Measurements from ENCODE around the gene ARHGDIA.

Gene ARHGDIA

GRCh38 chr17:81913394-81914102 lies 42.4 kb upstream of the ARHGDIA start:
- H3K27ac ChIP-seq = no peak overlapping the region
- no peak for TF ChIP-seq ZFX (IDR thresholded peaks at IDR 0.05)
- no peak for TF ChIP-seq CTCF (conservative IDR thresholded peaks at IDR 0.05)

- TF ChIP-seq CTCF (conservative IDR thresholded peaks at IDR 0.05) (no peak), ZFX (IDR thresholded peaks at IDR 0.05) (no peak)
- peak overlapping the region; percentile 57 for H3K27ac ChIP-seq
Measured at GRCh38 chr17:81912441-81913309, 41.5 kb upstream of the ARHGDIA start.

DNA sequence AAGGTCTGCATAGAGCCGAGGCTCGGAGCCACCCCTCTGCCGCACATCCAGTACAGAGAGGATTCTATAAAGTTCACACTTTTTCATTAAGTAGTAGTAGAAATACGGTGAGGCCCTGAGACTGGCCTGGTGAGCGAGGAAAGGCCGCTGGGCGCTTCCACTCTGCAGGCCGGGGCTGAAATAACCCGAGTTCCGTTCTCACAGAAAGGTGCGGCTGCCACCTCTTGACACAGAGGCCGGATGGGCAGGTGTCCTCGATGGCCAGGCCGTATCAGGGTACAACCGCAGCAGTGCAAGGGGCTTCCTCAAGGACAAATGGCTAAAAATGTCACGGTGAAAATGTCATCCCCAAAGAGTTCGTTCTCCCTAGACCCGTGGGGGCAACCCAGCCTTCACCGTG lies 40.8 kb upstream of the ARHGDIA start:
- TF ChIP-seq CTCF (conservative IDR thresholded peaks at IDR 0.05) (no peak; the same call in 1 of the 2 replicates), ZFX (IDR thresholded peaks at IDR 0.05) (no peak)
- peak overlapping the region; percentile 57 for H3K27ac ChIP-seq

GRCh38 chr17:81911277-81911961 lies 40.3 kb upstream of the ARHGDIA start, which contains the start of gene PCYT2:
Gene PCYT2 (minus strand): TSS chr17:81911399. CDS start chr17:81911355, 44 bp downstream.
- H3K27ac ChIP-seq = peak within 1 kb of the TSS; percentile 91
- TF ChIP-seq CTCF (conservative IDR thresholded peaks at IDR 0.05) (no peak; the same call in 1 of the 2 replicates), ZFX (IDR thresholded peaks at IDR 0.05) (0 out of 2 replicates have a peak, but pooled peaks have one; percentile 1)

DNA sequence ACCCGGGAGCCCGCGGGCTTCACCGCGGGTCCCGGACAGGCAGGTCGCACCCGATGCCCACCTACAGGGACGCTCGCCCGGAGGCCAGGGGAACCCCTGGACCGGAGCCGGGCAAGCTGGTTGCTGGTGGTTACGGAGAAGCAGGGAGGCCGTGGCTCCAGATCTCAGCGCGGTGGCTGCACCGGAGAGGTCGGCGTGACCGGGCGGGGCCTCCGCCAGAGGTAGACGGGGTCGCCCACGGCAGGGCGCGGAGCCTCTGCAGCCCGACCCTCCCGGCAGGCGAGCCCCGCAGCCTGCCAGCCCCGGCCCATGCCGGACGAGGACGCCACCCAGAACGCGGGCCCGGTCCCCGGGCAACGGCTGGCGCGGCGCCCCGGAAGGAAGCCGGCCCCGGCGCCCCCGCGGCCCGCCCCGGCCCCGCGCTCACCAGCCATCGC lies 39.7 kb upstream of the ARHGDIA start:
- TF ChIP-seq ZFX (IDR thresholded peaks at IDR 0.05) (peak; percentile 62; the same call in 1 of the 2 replicates), CTCF (conservative IDR thresholded peaks at IDR 0.05) (no peak)
- H3K27ac ChIP-seq = peak overlapping the region; percentile 91

DNA sequence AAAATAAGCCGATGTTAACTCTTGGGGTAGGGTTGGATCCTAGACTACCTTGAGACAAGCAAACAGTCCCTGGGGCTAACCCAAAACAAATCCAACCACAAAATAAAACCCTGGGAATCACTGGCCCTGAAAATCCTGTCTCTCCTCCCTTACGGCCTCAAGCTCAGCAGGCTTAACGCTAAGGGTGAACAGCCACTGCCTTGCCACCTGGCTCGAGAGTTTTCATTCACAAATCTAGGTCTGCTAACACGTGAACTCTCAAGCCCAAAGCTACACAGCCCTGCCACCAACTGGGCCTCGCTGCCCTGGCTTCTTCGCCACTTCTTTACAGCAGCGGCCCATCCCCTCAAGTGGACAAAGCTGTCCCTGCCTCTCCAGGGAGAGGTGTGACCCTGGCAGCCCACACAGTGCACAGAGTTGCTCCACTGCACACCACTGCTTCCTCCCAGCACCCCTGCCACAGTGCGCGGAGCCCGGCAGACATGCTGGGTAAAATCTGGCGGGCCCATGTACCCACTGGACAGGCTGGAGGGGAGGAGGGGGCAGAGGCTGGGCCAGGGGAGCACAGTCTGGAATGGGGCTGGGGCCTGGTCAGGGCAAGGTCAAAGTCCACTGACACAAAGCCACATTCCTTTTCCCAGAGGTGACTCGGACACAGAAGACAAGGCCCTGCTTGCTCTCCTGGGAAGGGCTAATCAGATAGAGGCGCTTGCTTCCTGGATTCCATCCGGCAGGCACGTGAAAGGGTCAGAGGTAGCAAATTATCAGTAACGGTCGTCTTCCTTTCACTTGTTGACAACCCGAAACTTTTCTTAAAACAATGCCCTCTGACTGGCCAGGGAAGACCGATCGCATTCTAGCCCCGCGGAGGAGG lies 39.1 kb upstream of the ARHGDIA start:
- TF ChIP-seq CTCF (conservative IDR thresholded peaks at IDR 0.05) (no peak), ZFX (IDR thresholded peaks at IDR 0.05) (no peak)
- peak overlapping the region; percentile 91 for H3K27ac ChIP-seq
